ENCODE results near the gene ATP6AP1.

DNA sequence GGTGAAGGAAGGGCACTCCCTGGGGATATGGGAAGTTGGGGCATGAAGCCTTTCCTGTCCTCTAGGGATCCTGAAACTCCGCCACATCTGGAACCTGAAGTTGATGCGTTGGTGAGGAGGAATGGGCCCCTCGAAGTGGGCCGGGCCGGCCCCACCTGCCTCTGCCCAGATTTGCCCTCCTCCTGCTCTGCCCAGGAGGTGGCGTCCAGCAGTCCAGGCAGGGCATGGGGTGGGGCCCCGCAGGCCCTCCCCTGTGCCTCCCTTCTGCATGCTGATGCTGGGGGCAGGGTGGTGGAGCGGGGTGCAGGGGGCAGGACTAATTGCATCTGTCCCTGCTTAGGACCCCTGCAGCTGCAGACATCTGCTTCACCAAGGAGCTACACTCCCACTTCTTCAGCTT lies 15.3 kb upstream of the ATP6AP1 start:
- TF ChIP-seq, protein P1, sequence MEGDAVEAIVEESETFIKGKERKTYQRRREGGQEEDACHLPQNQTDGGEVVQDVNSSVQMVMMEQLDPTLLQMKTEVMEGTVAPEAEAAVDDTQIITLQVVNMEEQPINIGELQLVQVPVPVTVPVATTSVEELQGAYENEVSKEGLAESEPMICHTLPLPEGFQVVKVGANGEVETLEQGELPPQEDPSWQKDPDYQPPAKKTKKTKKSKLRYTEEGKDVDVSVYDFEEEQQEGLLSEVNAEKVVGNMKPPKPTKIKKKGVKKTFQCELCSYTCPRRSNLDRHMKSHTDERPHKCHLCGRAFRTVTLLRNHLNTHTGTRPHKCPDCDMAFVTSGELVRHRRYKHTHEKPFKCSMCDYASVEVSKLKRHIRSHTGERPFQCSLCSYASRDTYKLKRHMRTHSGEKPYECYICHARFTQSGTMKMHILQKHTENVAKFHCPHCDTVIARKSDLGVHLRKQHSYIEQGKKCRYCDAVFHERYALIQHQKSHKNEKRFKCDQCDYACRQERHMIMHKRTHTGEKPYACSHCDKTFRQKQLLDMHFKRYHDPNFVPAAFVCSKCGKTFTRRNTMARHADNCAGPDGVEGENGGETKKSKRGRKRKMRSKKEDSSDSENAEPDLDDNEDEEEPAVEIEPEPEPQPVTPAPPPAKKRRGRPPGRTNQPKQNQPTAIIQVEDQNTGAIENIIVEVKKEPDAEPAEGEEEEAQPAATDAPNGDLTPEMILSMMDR (conservative IDR thresholded peaks at IDR 0.05): no peak
- no peak for TF ChIP-seq EZH2 (IDR thresholded peaks at IDR 0.05; ENCODE audit: low read depth)
